Measurements from ENCODE around the gene ZBTB38.

DNA sequence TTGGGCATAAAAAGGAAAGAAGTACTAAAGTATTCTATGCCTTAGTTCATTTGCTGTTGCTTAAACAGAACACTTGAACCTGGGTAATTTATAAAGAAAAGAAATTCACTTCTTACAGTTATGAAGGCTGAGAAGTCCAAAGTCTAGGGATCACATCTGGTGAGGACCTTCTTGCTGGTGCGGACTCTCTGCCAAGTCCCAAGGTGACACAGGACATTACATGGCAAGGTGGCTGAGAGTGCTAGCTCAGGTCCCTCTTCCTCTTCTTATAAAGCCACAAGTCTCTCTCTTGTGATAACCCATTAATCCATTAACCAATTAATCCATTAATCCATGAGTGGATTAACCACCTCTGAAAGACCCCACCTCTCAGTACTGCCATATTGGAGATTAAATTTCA lies 3.1 kb upstream of the ZBTB38 start:
- TF ChIP-seq, protein P1, sequence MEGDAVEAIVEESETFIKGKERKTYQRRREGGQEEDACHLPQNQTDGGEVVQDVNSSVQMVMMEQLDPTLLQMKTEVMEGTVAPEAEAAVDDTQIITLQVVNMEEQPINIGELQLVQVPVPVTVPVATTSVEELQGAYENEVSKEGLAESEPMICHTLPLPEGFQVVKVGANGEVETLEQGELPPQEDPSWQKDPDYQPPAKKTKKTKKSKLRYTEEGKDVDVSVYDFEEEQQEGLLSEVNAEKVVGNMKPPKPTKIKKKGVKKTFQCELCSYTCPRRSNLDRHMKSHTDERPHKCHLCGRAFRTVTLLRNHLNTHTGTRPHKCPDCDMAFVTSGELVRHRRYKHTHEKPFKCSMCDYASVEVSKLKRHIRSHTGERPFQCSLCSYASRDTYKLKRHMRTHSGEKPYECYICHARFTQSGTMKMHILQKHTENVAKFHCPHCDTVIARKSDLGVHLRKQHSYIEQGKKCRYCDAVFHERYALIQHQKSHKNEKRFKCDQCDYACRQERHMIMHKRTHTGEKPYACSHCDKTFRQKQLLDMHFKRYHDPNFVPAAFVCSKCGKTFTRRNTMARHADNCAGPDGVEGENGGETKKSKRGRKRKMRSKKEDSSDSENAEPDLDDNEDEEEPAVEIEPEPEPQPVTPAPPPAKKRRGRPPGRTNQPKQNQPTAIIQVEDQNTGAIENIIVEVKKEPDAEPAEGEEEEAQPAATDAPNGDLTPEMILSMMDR (IDR thresholded peaks at IDR 0.05) = no peak
- TF ChIP-seq POLR2A (IDR thresholded peaks at IDR 0.05) = no peak
